Tibial nerve (tissue), 4 donors: ENCODE results near the gene TSPAN5. TPM values are rescaled to one million over a fixed set of nuclear protein-coding genes. Genes with fewer than 3 reads are reported as not detected.

ENCODE experiments used
- DNase-seq, 2 donors: peaks; one replicate each; pipeline ENCODE4 v3.0.0-alpha.2; 2019; ENCODE audit warnings: low spot score in 2 of 2
- H3K27ac ChIP-seq, 4 donors: fragments of 200-600 bp; sonication (generic) in 3 of 4; one replicate each; pipeline ENCODE4 v1.5.1; 2017 to 2019; ENCODE audit warnings: mild to moderate bottlenecking in 1 of 4
- H3K27me3 ChIP-seq, 2 donors: fragments of 200-600 bp; sonication (generic) in 1 of 2; one replicate each; pipeline versions ENCODE4 v1.5.1 to v1.6.0; 2017 to 2019
- H3K36me3 ChIP-seq, 3 donors: fragments of 200-600 bp; sonication (generic); one replicate each; pipeline ENCODE4 v1.5.1; 2018 to 2019
- H3K4me1 ChIP-seq, 4 donors: fragments of 200-600 bp; sonication (generic) in 3 of 4; one replicate each; pipeline ENCODE4 v1.5.1; 2017 to 2019
- H3K4me3 ChIP-seq, 4 donors: fragments of 200-600 bp; sonication (generic) in 3 of 4; one replicate each; pipeline ENCODE4 v1.5.1; 2017 to 2019; ENCODE audit warnings: mild to moderate bottlenecking in 1 of 4, moderate library complexity in 1 of 4
- H3K9me3 ChIP-seq, 4 donors: fragments of 200-600 bp; sonication (generic) in 3 of 4; one replicate each; pipeline ENCODE4 v1.5.1; 2017 to 2019
- EP300 ChIP-seq, 2 donors: sonication (generic); formaldehyde crosslinking; IDR thresholded peaks; one replicate each; pipeline ENCODE4 v1.6.1; 2017; ENCODE audit warnings: antibody characterized with exemption in 2 of 2, mild to moderate bottlenecking in 1 of 2
- POLR2A ChIP-seq, 2 donors: fragments of 450-650 bp; IDR thresholded peaks; one replicate each; pipeline ENCODE4 v1.6.1; 2017; ENCODE audit warnings: antibody characterized with exemption in 2 of 2, mild to moderate bottlenecking in 2 of 2, moderate library complexity in 2 of 2
- WGBS, 2 donors: methylation state at CpG; one replicate each; pipeline ENCODE4 v1.1.5; 2018; 5-methylcytosine and 5-hydroxymethylcytosine counted together
- total RNA-seq, 4 donors: library from RNA; depleted of rRNA; stranded (reverse); fragments of >200 nt; gene quantifications; one replicate each; pipeline ENCODE4 v1.1.0, GENCODE V29; 2016
- TF ChIP-seq, protein P1 (sequence below), 5 experiments: fragments of 200-600 bp in 3 of 5; fragments of 450-650 bp in 2 of 5; sonication (generic) in 3 of 5; IDR thresholded peaks; one replicate each; pipeline ENCODE4 v1.5.1; 2016 to 2019; ENCODE audit warnings: antibody characterized with exemption in 5 of 5, mild to moderate bottlenecking in 3 of 5, moderate library complexity in 2 of 5

TSPAN5 gene
- total RNA-seq, 4 donors from 2014 or later: 15.3 to 30.8 (median 25.6) TPM

DNA sequence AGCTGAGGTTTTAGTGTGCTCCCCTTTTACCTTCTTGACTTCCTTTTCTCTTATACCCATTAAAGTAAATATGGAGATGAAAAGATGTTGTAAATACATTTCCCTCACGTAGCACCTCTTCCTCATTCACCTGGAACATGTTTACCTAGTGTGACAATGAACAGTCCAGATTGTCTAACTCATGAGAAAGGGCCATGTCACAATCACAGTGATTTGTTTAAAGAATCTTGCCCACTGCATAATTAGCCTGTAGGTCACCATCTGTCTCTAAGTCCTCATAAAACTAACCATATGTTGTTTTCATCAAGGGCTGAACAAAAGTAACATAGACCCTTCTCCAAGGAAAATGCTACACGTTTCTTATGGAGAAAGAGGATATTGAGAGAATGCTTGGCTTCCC, 85.7 kb downstream of the TSPAN5 start:
- 70 to 81% methylated on average over 2 of the region's 2 CpGs for WGBS, 2 donors
- Histone ChIP-seq H3K36me3 (no peaks in the 10 kb centered on the region), H3K4me3 (no peak overlapping the region), H3K4me1 (peaks cover 0 to 17% (median 5%) of the 10 kb centered on the region in 4 donors), H3K27me3 (no peaks in the 10 kb centered on the region), H3K27ac (no peak overlapping the region), H3K9me3 (no peaks in the 10 kb centered on the region)
- no peak for DNase-seq
- TF ChIP-seq POLR2A (IDR thresholded peaks at IDR 0.05) (no peak), EP300 (IDR thresholded peaks at IDR 0.05) (no peak)
- TF ChIP-seq, protein P1, sequence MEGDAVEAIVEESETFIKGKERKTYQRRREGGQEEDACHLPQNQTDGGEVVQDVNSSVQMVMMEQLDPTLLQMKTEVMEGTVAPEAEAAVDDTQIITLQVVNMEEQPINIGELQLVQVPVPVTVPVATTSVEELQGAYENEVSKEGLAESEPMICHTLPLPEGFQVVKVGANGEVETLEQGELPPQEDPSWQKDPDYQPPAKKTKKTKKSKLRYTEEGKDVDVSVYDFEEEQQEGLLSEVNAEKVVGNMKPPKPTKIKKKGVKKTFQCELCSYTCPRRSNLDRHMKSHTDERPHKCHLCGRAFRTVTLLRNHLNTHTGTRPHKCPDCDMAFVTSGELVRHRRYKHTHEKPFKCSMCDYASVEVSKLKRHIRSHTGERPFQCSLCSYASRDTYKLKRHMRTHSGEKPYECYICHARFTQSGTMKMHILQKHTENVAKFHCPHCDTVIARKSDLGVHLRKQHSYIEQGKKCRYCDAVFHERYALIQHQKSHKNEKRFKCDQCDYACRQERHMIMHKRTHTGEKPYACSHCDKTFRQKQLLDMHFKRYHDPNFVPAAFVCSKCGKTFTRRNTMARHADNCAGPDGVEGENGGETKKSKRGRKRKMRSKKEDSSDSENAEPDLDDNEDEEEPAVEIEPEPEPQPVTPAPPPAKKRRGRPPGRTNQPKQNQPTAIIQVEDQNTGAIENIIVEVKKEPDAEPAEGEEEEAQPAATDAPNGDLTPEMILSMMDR (IDR thresholded peaks at IDR 0.05): no peak

DNA sequence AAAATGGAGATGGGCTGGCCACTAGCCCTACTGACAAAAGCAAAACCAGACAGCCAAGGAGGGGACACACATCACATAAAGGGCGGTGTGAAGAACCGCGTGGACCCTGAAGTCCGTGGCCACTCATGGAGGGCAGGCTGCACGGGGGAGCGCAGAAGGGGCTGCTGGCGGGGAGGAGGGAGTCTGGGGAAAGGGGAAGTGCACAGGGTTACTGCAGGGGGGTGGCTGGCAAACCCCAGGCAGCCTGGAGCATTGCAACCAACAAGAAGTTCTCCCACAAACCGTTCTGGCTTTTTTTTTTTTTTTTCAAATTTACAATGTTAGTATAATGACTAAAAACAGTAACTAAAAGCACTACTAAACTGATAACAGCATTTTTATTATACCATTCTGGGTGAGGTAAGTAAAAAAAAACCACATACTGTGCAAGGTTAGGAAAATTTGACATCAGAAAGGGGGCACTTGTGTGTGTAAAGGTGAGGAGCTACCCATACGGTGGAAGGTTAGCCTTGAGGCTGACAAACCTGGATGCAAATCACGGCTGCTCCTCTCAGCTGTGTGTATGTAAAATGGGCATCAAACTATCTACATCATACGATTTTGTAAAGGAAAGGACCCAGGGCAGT, 87.1 kb downstream of the TSPAN5 start:
- WGBS, 2 donors: 85 to 87% methylated on average over 11 of the region's 11 CpGs
- Histone ChIP-seq H3K36me3 (no peaks in the 10 kb centered on the region), H3K4me3 (no peak overlapping the region), H3K4me1 (peaks cover 0 to 21% (median 11%) of the 10 kb centered on the region in 4 donors), H3K9me3 (no peaks in the 10 kb centered on the region), H3K27me3 (no peaks in the 10 kb centered on the region), H3K27ac (no peak overlapping the region)
- no peak for DNase-seq
- TF ChIP-seq EP300 (IDR thresholded peaks at IDR 0.05) (no peak), POLR2A (IDR thresholded peaks at IDR 0.05) (no peak)
- TF ChIP-seq, protein P1 (IDR thresholded peaks at IDR 0.05): no peak

- Histone ChIP-seq H3K36me3 (no peaks in the 10 kb centered on the region), H3K27me3 (no peaks in the 10 kb centered on the region), H3K27ac (no peak overlapping the region), H3K4me1 (peaks cover 0 to 29% (median 13%) of the 10 kb centered on the region in 4 donors), H3K4me3 (no peak overlapping the region), H3K9me3 (no peaks in the 10 kb centered on the region)
- DNase-seq: no peak
- TF ChIP-seq EP300 (IDR thresholded peaks at IDR 0.05): no peak
- TF ChIP-seq POLR2A (IDR thresholded peaks at IDR 0.05): no peak
- TF ChIP-seq, protein P1 (IDR thresholded peaks at IDR 0.05): no peak
- 89 to 97% methylated on average over 5 of the region's 5 CpGs for WGBS, 2 donors
Observed at GRCh38 chr4:98570151-98570797, 88.1 kb downstream of the TSPAN5 start.

GRCh38 chr4:98568941-98569663, 89.3 kb downstream of the TSPAN5 start:
- Histone ChIP-seq H3K9me3 (no peaks in the 10 kb centered on the region), H3K4me1 (peaks cover 0 to 35% (median 13%) of the 10 kb centered on the region in 4 donors), H3K27me3 (no peaks in the 10 kb centered on the region), H3K4me3 (no peak overlapping the region), H3K36me3 (no peaks in the 10 kb centered on the region), H3K27ac (peak overlapping the region in 3 of 4 donors; percentile 22 to 48 (median 29))
- no peak for DNase-seq
- WGBS, 2 donors: 46 to 57% methylated on average over 7 of the region's 7 CpGs
- no peak for TF ChIP-seq EP300 (IDR thresholded peaks at IDR 0.05)
- TF ChIP-seq POLR2A (IDR thresholded peaks at IDR 0.05): no peak
- TF ChIP-seq, protein P1 (IDR thresholded peaks at IDR 0.05): no peak

DNA sequence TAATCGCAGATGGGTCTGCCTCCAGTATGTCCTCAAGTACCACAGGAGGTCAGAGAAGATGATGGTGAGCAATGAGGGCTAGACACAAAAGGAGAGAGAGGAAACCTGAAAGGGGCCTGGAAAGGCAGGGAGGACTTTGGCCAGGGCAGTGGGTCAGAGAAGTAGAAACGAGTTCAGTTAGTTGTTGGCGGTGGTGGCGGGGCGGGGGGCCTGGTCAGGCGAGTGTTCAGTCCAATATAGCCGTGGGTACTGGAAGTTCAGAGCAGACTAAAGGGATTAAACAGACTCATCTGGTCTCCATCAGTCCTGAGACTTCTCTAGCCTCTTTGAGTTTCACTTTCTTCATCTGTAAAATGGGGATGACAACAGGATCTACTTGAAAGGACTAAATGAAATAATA, 90.8 kb downstream of the TSPAN5 start:
- no peaks in the 10 kb centered on the region for H3K36me3 ChIP-seq
- no peaks in the 10 kb centered on the region for H3K9me3 ChIP-seq
- no peak for TF ChIP-seq EP300 (IDR thresholded peaks at IDR 0.05)
- no peak for TF ChIP-seq POLR2A (IDR thresholded peaks at IDR 0.05)
- TF ChIP-seq, protein P1 (IDR thresholded peaks at IDR 0.05): no peak
- peaks cover 0 to 35% (median 13%) of the 10 kb centered on the region in 4 donors for H3K4me1 ChIP-seq
- DNase-seq: no peak
- H3K4me3 ChIP-seq: no peak overlapping the region
- H3K27me3 ChIP-seq: no peaks in the 10 kb centered on the region
- WGBS, 2 donors: 84 to 93% methylated on average over 7 of the region's 7 CpGs
- no peak overlapping the region for H3K27ac ChIP-seq
